WTC11 (cell line): ENCODE results near the gene BABAM2. TPM values are rescaled to one million over a fixed set of nuclear protein-coding genes. Genes with fewer than 3 reads are reported as not detected.

Experiments
- ATAC-seq: fragments of 200-7000 bp; cut with Tn5 transposase; 2 replicates; pipeline ENCODE4 v1.10.0; 2021; ENCODE audit warnings: mild to moderate bottlenecking, moderate library complexity
- CTCF ChIA-PET: fragments of 300-600 bp; sonication (Branson Sonifier 250); formaldehyde crosslinking; loops from one replicate; lab custom pipeline; 2021; ENCODE audit warnings: antibody characterized with exemption; lab: Charles Lee
- POLR2A ChIA-PET: fragments of 350-600 bp; sonication (Branson Sonifier 250); formaldehyde crosslinking; loops from one replicate; lab custom pipeline; 2021; ENCODE audit warnings: antibody characterized with exemption; lab: Charles Lee
- DNase-seq: peaks from one replicate; pipeline ENCODE4 v3.0.0; 2021; ENCODE audit warnings: low spot score
- H3K27ac Mint-ChIP-seq: 2 replicates; pipeline ENCODE4 v1.8.0; 2021; ENCODE audit warnings: mixed read lengths
- H3K27me3 Mint-ChIP-seq: 2 replicates; pipeline ENCODE4 v1.8.0; 2021; ENCODE audit warnings: low read depth, mild to moderate bottlenecking, moderate library complexity, mixed read lengths
- H3K36me3 Mint-ChIP-seq: 2 replicates; pipeline ENCODE4 v1.8.0; 2021; ENCODE audit warnings: mixed read lengths
- H3K4me1 Mint-ChIP-seq: 2 replicates; pipeline ENCODE4 v1.8.0; 2022; ENCODE audit warnings: mixed read lengths
- H3K4me3 Mint-ChIP-seq: 2 replicates; pipeline ENCODE4 v1.8.0; 2021; ENCODE audit warnings: mild to moderate bottlenecking, moderate library complexity, mixed read lengths
- H3K9me3 Mint-ChIP-seq: 2 replicates; pipeline ENCODE4 v1.8.0; 2021; ENCODE audit warnings: mixed read lengths
- CBFB ChIP-seq: sonication (generic); formaldehyde crosslinking; IDR thresholded peaks from 2 replicates; pipeline ENCODE4 v1.8.1; 2022; ENCODE audit warnings: mild to moderate bottlenecking, low read depth, missing genetic modification reagents
- GTF2I ChIP-seq: fragments of 250-450 bp; sonication (Bioruptor Pico); conservative IDR thresholded peaks from 2 replicates; pipeline ENCODE4 v1.4.0; 2021; ENCODE audit warnings: mild to moderate bottlenecking
- HMGXB4 ChIP-seq: sonication (generic); formaldehyde crosslinking; IDR thresholded peaks from 2 replicates; pipeline ENCODE4 v1.8.1; 2023; ENCODE audit warnings: mild to moderate bottlenecking, moderate library complexity, missing genetic modification reagents
- JAZF1 ChIP-seq: fragments of 250-450 bp; sonication (Bioruptor Pico); IDR thresholded peaks from 2 replicates; pipeline ENCODE4 v1.9.0; 2021; ENCODE audit warnings: moderate library complexity, mild to moderate bottlenecking, inconsistent platforms
- JUN ChIP-seq: sonication (generic); formaldehyde crosslinking; IDR thresholded peaks from 2 replicates; pipeline ENCODE4 v1.8.0; 2023; ENCODE audit warnings: mild to moderate bottlenecking, missing genetic modification reagents
- MXD4 ChIP-seq: fragments of 250-450 bp; sonication (Bioruptor Pico); IDR thresholded peaks from 2 replicates; pipeline ENCODE4 v1.8.0; 2021; ENCODE audit warnings: mild to moderate bottlenecking, moderate library complexity, borderline replicate concordance
- NFYB ChIP-seq: sonication (generic); formaldehyde crosslinking; conservative IDR thresholded peaks from 2 replicates; pipeline ENCODE4 v1.8.0; 2022; ENCODE audit warnings: low read depth, missing genetic modification reagents
- NR2C2 ChIP-seq: sonication (generic); formaldehyde crosslinking; IDR thresholded peaks from 2 replicates; pipeline ENCODE4 v1.8.0; 2022; ENCODE audit warnings: mild to moderate bottlenecking, missing genetic modification reagents
- OVOL2 ChIP-seq: fragments of 250-450 bp; sonication (Bioruptor Pico); IDR thresholded peaks from 2 replicates; pipeline ENCODE4 v1.9.0; 2021; ENCODE audit warnings: mild to moderate bottlenecking, borderline replicate concordance
- PREB ChIP-seq: sonication (generic); formaldehyde crosslinking; IDR thresholded peaks from 2 replicates; pipeline ENCODE4 v1.8.1; 2022; ENCODE audit warnings: mild to moderate bottlenecking, missing genetic modification reagents, moderate library complexity, borderline replicate concordance
- SMAD3 ChIP-seq: sonication (generic); formaldehyde crosslinking; IDR thresholded peaks from 2 replicates; pipeline ENCODE4 v1.8.0; 2022; ENCODE audit warnings: missing genetic modification reagents, mild to moderate bottlenecking, borderline replicate concordance
- ZNF263 ChIP-seq: sonication (generic); formaldehyde crosslinking; IDR thresholded peaks from 2 replicates; pipeline ENCODE4 v1.8.1; 2022; ENCODE audit warnings: low read depth, mild to moderate bottlenecking, moderate library complexity, missing genetic modification reagents
- total RNA-seq: library from RNA; stranded (reverse); gene quantifications from 3 replicates; pipeline ENCODE4 v1.2.3, GENCODE V29; 2021
- TF ChIP-seq, protein P1 (sequence below): sonication (generic); formaldehyde crosslinking; IDR thresholded peaks from 2 replicates; pipeline ENCODE4 v1.8.1; 2023; ENCODE audit warnings: mild to moderate bottlenecking, missing genetic modification reagents, moderate library complexity
- TF ChIP-seq, protein P2 (sequence below): fragments of 250-450 bp; sonication (Bioruptor Pico); IDR thresholded peaks from 2 replicates; pipeline ENCODE4 v1.9.0; 2021; ENCODE audit warnings: mild to moderate bottlenecking
- TF ChIP-seq, protein P3 (sequence below): sonication (generic); formaldehyde crosslinking; IDR thresholded peaks from 2 replicates; pipeline ENCODE4 v1.8.1; 2023; ENCODE audit warnings: mild to moderate bottlenecking, missing genetic modification reagents, borderline replicate concordance

The BABAM2 gene
- total RNA-seq, 1 experiment from 2014 or later = 16.5 TPM

- TF ChIP-seq JAZF1 (CRISPR knock-in tag) (no peak), MXD4 (CRISPR knock-in tag) (no peak), GTF2I (CRISPR knock-in tag) (no peak)
Observed at GRCh38 chr2:28160986-28161425, 270.5 kb downstream of the BABAM2 start (continued).

GRCh38 chr2:28161466-28161865 is 270.9 kb downstream of the BABAM2 start:
- CTCF ChIA-PET = interaction anchor here (0.6 kb wide), 1 partner anchor 34 kb away, joined by 3 read pairs; no protein-coding TSS in a partner anchor
- POLR2A ChIA-PET = no interaction called here
- peaks cover 6% of the 10 kb centered on the region for H3K9me3 Mint-ChIP-seq

More at GRCh38 chr2:28161466-28161865, 270.9 kb downstream of the BABAM2 start:
- Mint-ChIP-seq H3K27me3 (no peaks in the 10 kb centered on the region), H3K4me3 (no peak overlapping the region), H3K27ac (no peak overlapping the region), H3K4me1 (no peaks in the 10 kb centered on the region), H3K36me3 (no peaks in the 10 kb centered on the region)
- DNase-seq (no peak), ATAC-seq (no peak)
- TF ChIP-seq, protein P1, sequence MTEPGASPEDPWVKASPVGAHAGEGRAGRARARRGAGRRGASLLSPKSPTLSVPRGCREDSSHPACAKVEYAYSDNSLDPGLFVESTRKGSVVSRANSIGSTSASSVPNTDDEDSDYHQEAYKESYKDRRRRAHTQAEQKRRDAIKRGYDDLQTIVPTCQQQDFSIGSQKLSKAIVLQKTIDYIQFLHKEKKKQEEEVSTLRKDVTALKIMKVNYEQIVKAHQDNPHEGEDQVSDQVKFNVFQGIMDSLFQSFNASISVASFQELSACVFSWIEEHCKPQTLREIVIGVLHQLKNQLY (CRISPR knock-in tag) = no peak
- TF ChIP-seq NR2C2 (CRISPR knock-in tag) (no peak), PREB (CRISPR knock-in tag) (no peak), GTF2I (CRISPR knock-in tag) (no peak), ZNF263 (CRISPR knock-in tag) (no peak), JAZF1 (CRISPR knock-in tag) (no peak), NFYB (CRISPR knock-in tag) (no peak), HMGXB4 (CRISPR knock-in tag) (no peak), JUN (CRISPR knock-in tag) (no peak), CBFB (CRISPR knock-in tag) (no peak), MXD4 (CRISPR knock-in tag) (no peak), OVOL2 (CRISPR knock-in tag) (no peak), SMAD3 (no peak)
- TF ChIP-seq, protein P2, sequence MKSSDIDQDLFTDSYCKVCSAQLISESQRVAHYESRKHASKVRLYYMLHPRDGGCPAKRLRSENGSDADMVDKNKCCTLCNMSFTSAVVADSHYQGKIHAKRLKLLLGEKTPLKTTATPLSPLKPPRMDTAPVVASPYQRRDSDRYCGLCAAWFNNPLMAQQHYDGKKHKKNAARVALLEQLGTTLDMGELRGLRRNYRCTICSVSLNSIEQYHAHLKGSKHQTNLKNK (CRISPR knock-in tag) = no peak
- TF ChIP-seq, protein P3, sequence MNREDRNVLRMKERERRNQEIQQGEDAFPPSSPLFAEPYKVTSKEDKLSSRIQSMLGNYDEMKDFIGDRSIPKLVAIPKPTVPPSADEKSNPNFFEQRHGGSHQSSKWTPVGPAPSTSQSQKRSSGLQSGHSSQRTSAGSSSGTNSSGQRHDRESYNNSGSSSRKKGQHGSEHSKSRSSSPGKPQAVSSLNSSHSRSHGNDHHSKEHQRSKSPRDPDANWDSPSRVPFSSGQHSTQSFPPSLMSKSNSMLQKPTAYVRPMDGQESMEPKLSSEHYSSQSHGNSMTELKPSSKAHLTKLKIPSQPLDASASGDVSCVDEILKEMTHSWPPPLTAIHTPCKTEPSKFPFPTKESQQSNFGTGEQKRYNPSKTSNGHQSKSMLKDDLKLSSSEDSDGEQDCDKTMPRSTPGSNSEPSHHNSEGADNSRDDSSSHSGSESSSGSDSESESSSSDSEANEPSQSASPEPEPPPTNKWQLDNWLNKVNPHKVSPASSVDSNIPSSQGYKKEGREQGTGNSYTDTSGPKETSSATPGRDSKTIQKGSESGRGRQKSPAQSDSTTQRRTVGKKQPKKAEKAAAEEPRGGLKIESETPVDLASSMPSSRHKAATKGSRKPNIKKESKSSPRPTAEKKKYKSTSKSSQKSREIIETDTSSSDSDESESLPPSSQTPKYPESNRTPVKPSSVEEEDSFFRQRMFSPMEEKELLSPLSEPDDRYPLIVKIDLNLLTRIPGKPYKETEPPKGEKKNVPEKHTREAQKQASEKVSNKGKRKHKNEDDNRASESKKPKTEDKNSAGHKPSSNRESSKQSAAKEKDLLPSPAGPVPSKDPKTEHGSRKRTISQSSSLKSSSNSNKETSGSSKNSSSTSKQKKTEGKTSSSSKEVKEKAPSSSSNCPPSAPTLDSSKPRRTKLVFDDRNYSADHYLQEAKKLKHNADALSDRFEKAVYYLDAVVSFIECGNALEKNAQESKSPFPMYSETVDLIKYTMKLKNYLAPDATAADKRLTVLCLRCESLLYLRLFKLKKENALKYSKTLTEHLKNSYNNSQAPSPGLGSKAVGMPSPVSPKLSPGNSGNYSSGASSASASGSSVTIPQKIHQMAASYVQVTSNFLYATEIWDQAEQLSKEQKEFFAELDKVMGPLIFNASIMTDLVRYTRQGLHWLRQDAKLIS (CRISPR knock-in tag) = no peak
